HUDEP-2 (cell line): ENCODE measurements around the gene FER.
"Not testable (repeated sequence)": the region's sequence is repeated elsewhere in the genome, so short reads cannot be mapped to it uniquely, and the experiment has no call there.

Source experiments
- DNase-seq, 76 experiments: peaks; one replicate each; lab custom pipeline; 2025; ENCODE audit not compliant: unreplicated experiment in 76 of 76; lab: John Stamatoyannopoulos, UW

Gene FER

GRCh38 chr5:108942701-108943100 is 195.0 kb downstream of the FER start:
- no peak for DNase-seq

DNA sequence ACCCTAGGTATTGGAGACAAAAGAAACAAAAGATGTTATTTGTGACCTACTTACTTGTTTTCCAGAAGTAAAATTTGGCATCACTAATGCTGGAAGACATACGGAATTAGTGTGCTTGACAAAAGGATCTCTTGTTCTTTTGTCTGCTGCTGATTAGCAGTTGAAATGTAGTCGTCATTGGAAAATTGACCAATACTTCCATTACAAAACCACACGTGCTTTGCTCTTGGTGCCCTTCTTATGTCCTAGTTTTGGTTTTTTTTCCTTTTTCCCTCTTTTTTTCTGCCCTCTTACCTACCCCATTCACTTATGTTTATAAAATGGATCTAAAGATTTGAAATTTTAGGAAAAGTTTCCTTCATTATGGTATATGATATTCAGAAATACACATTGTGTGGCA is 197.4 kb downstream of the FER start:
- no peak for DNase-seq

DNA sequence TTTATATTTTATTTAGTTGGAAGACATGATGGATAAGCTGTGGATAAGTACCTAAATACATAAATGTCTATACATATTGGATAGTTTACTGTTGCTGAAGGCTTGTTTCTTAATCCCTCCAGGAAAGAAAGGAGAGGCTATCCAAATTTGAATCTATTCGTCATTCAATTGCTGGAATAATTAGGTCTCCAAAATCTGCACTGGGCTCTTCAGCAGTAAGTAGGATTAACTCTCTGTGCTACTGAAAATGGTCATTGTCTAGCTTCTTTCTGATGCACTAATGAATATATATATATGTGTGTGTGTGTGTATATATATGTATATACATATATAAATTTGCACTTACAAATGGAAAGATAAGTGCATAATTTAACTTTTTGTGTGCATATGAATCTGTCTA is 198.3 kb downstream of the FER start:
- DNase-seq = no peak

- no peak for DNase-seq
Observed at GRCh38 chr5:108947164-108947563, 199.5 kb downstream of the FER start.

DNA sequence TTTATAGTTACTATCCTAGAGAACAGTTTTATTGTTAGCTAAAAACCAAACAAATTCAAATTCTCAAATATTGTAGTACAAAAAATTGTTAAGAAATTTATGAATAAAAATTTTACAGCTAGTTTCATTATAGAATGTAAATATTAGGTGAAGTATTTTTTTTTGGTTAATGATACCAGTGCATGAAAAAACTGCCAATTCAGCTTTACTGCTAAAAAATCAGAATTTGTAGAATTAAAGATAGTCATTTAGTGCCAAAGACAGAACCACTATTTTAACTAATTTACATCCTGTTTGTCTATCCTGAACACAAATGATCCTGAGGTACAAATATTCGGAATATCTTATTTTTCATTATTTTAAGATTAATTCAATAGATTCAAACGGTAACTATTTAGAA is 202.6 kb downstream of the FER start:
- DNase-seq = no peak

- peak in 25 of 76 experiments; percentile 1 to 62 (median 9) for DNase-seq
Observed at GRCh38 chr5:108953940-108954339, 206.2 kb downstream of the FER start.

DNA sequence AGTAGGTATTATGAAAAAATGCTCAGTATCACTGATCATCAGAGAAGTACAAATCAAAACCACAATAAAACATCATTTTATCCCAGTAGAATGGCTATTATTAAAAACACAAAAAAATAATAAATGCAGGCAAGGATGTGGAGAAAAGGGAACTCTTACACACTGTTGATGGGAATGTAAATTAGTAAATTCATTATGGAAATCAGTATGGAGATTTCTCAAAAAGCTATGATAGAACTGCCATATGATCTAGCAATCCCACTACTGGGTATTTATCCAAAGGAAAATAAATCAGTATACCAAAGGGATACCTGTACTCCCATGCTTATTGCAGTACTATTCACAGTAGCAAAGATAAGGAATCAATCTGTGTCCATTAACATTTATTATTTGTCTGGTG is 209.6 kb downstream of the FER start:
- no peak for DNase-seq

GRCh38 chr5:108966910-108967309 is 219.2 kb downstream of the FER start:
- DNase-seq = no peak

DNA sequence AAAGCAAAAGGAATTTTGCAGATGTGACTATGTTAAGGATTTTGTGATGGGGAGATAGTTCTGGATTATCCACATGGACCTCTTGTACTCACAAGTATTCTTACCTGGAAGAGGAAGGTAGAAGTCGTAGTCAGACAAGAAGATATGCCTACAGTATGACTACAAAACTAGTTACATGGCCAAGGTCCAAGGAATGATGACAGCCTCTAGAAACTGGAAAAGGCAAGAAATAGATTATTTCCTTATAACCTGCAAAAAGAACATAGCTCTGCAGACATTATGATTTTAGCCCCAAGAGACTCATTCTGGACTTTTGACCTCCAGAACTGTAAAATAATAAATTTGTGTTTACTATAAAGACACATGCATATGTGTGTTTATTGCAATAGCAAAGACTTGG is 226.9 kb downstream of the FER start:
- DNase-seq = no peak

DNA sequence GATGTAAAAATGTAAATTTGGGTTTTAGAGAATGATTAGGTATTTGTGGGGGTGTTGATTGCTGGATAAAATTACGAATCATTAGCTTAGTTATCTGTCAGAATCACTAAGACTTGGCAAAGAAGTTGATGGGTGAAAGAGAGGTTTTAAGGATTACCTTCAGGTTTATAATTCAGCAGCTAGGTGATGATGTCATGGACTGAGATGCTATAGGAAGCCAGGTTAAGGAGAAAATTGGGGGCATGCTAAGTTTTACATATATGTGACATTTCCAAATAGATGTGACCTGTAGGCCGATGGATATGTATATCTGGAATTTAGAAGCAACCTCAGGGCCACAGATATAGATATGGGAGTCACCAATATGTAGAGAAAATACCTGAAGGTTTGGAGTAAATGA is 228.0 kb downstream of the FER start:
- no peak for DNase-seq

DNA sequence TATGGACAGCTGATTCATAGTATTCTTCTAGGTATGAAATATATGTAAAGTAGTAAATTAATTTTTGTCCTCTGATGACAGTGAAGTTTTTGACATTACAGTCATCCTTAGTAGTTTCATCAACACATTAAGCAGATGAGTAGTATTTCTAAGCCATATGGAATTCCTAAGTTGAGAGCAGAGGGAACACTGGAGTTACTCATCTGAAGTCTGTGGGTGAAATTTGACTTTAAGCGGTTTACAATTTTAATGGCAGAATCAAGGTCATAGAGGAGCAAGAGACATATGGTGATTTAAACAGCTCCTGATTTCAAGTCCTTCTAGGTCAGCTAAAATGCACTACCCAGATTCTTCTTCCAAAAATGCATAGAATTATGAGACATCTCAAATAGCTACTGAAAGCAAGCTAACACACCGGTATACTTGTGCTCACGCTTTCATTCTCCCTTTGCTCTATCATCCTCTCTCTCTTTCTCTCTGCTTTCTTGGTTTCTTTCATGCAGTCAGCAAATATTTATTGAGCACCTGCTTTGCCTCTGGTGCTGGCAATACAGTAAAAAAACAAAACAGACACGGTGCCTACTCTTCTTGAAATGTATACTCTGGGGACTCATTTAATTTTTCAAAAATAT is 235.9 kb downstream of the FER start:
- no peak for DNase-seq

GRCh38 chr5:108989761-108990392 is 242.2 kb downstream of the FER start:
- DNase-seq = no peak

DNA sequence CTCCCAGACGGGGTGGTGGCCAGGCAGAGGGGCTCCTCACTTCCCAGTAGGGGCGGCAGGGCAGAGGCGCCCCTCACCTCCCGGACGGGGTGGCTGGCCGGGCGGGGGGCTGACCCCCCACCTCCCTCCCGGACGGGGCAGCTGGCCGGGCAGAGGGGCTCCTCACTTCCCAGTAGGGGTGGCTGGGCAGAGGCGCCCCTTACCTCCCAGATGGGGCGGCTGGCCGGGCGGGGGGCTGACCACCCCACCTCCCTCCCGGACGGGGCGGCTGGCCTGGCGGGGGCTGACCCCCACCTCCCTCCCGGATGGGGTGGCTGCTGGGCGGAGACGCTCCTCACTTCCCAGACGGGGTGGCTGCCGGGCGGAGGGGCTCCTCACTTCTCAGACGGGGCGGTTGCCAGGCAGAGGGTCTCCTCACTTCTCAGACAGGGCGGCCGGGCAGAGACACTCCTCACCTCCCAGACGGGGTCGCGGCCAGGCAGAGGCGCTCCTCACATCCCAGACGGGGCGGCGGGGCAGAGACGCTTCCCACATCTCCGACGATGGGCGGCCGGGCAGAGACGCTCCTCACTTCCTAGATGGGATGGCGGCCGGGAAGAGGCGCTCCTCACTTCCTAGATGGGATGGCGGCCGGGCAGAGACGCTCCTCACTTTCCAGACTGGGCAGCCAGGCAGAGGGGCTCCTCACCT is 244.8 kb downstream of the FER start:
- not testable (repeated sequence) for DNase-seq

GRCh38 chr5:108993440-108993839 is 245.7 kb downstream of the FER start:
- DNase-seq = not testable (repeated sequence)

GRCh38 chr5:108997720-108998119 is 250.0 kb downstream of the FER start:
- no peak for DNase-seq

GRCh38 chr5:108998216-108998615 is 250.5 kb downstream of the FER start:
- DNase-seq = no peak

DNA sequence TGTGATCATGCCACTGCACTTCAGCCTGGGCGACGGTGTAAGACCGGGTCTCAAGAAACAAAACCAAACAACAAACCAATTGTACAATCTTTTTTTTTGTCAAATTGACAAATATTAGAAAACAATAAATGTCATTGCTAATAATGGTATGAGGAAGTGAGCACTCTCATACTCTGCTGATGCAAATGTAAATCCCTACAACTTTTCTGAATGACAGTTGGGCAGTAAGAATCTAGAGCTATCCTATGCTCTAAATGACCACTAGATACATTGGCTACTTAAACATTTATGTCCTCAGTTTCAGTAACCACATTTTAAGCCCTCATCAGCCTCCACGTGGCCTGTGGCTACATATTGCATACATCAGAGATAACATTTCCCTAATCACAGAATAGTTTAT is 256.2 kb downstream of the FER start:
- no peak for DNase-seq

DNA sequence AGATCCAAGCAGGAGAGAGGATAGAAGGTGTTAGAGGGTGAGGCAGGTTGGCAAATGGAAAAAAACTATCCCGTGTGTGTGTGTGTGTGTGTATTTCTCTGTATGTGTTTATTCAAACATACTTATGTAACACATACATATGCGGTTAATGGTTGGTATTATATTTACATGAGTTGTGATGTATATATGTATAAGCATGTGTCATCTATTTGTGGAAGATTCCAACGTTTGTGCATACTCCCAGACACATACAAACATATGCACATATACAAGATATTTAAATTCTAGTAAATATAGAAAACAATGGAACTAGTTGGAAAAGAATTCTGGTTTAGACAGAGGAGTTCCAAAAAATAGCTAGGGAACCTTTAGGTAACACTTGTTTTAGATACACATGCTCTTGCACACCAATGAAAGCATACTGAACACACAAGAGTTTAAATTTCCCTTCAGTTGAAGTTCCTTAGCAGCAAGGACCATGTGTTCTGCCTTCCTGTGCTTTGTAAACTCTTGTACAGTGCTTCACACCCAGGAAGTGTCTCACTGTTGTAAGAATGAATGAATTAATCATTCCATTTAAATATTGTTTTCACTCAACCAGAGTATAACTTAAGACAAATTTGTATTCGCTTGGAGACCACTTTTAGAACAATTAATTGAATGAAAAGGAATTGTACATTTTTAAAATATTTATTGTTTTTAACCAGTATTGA is 257.8 kb downstream of the FER start:
- DNase-seq = no peak

GRCh38 chr5:109006129-109006528 is 258.4 kb downstream of the FER start:
- DNase-seq = no peak

DNA sequence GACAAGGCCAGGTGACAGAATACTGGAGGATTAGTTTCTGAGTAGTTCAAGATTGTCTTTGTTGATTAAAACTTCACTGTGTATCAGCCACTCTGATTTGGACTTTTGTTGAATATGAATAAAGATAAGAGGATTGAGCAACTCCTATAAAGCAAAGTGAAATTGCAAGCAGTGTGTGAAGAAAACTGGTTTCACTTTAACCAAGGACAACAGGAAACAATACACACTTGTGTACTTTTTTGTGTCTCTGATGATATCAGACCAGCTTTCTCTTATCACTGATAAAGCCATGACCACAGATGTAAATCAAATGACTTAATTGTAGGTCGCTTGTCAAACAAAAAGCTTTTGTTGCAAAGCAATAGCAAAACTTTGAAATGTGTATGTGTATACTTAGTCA is 268.6 kb downstream of the FER start:
- DNase-seq = no peak

- DNase-seq = no peak
Observed at GRCh38 chr5:109022056-109022455, 274.4 kb downstream of the FER start.

- DNase-seq = not testable (repeated sequence)
Observed at GRCh38 chr5:109025729-109026128, 278.0 kb downstream of the FER start.
